ENCODE data around the gene RNF121. TPM values are rescaled to one million over a fixed set of nuclear protein-coding genes. Genes with fewer than 3 reads are reported as not detected.

The RNF121 gene
- total and polyA plus RNA-seq, 2 of the 13 experiments (the other 11 are each of a cell fraction or from before 2014, with no cell fraction given) = 28.6 to 44.3 TPM

DNA sequence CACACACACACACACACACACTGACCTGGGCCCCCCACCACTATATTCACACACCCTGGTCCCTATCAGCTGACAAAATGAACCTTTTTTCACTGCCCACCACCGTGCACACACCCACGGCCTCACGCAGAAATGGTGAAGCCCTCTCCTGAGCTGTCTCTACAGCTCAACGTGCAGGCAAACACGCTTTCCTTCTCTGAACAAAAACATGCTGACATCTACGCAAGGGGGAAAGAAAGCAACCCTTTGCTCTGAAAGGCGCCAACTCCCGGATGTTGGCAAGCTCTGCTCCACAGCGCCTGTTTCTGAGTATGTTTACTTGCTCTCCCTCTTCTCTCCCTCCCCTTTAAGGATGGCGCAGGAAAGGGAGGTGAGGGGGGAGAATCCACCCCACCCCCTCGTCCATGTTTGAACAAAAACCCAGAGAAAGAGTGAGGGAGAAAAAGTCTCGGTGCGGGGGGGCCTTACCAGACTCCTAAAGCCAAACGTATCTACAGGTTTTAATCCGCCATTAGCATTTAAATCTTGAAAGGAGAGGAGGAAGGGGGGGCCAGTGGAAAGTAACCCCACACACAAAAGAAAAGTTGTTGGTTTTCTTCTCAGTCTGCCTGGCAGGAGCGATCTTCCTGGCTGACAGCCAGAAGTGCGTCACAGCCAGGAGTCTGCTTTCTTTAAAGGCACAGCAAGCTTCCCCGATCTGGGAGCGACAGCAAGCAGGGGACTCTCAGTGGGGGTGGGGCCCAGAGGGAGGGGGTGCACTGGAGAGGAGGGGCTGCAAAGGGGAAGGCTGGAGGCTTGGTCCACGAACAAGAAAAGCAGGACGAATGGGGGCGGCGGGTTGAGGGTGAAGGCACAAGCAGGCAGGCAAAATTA, 111.9 kb downstream of the RNF121 start (continued):
- peak; percentile 43; the same call in 1 of the 2 replicates for TF ChIP-seq FOXK1 (CRISPR knock-in tag; IDR thresholded peaks at IDR 0.05; ENCODE audit: borderline replicate concordance, low read depth)
- TF ChIP-seq ZNF878 (CRISPR knock-in tag; IDR thresholded peaks at IDR 0.05) = 0 out of 2 replicates have a peak, but pooled peaks have one; percentile 56
- peak; percentile 44; the same call in 1 of the 2 replicates for TF ChIP-seq MIER3 (CRISPR knock-in tag; IDR thresholded peaks at IDR 0.05; ENCODE audit: borderline replicate concordance)
- TF ChIP-seq FOXJ3 (CRISPR knock-in tag; IDR thresholded peaks at IDR 0.05; ENCODE audit: borderline replicate concordance) = no peak
- TF ChIP-seq, protein P1, sequence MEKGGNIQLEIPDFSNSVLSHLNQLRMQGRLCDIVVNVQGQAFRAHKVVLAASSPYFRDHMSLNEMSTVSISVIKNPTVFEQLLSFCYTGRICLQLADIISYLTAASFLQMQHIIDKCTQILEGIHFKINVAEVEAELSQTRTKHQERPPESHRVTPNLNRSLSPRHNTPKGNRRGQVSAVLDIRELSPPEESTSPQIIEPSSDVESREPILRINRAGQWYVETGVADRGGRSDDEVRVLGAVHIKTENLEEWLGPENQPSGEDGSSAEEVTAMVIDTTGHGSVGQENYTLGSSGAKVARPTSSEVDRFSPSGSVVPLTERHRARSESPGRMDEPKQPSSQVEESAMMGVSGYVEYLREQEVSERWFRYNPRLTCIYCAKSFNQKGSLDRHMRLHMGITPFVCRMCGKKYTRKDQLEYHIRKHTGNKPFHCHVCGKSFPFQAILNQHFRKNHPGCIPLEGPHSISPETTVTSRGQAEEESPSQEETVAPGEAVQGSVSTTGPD (CRISPR knock-in tag; IDR thresholded peaks at IDR 0.05) = no peak
- TF ChIP-seq TEAD3 (CRISPR knock-in tag; optimal IDR thresholded peaks at IDR 0.05; ENCODE audit: borderline replicate concordance) = peak; percentile 39
- no peak for TF ChIP-seq TARDBP (CRISPR knock-in tag; IDR thresholded peaks at IDR 0.05)
- TF ChIP-seq ZNF644 (CRISPR knock-in tag; IDR thresholded peaks at IDR 0.05; ENCODE audit: low read depth) = no peak
- TF ChIP-seq ELF1 (CRISPR knock-in tag; IDR thresholded peaks at IDR 0.05) = peak; percentile 64
- TF ChIP-seq, protein P2, sequence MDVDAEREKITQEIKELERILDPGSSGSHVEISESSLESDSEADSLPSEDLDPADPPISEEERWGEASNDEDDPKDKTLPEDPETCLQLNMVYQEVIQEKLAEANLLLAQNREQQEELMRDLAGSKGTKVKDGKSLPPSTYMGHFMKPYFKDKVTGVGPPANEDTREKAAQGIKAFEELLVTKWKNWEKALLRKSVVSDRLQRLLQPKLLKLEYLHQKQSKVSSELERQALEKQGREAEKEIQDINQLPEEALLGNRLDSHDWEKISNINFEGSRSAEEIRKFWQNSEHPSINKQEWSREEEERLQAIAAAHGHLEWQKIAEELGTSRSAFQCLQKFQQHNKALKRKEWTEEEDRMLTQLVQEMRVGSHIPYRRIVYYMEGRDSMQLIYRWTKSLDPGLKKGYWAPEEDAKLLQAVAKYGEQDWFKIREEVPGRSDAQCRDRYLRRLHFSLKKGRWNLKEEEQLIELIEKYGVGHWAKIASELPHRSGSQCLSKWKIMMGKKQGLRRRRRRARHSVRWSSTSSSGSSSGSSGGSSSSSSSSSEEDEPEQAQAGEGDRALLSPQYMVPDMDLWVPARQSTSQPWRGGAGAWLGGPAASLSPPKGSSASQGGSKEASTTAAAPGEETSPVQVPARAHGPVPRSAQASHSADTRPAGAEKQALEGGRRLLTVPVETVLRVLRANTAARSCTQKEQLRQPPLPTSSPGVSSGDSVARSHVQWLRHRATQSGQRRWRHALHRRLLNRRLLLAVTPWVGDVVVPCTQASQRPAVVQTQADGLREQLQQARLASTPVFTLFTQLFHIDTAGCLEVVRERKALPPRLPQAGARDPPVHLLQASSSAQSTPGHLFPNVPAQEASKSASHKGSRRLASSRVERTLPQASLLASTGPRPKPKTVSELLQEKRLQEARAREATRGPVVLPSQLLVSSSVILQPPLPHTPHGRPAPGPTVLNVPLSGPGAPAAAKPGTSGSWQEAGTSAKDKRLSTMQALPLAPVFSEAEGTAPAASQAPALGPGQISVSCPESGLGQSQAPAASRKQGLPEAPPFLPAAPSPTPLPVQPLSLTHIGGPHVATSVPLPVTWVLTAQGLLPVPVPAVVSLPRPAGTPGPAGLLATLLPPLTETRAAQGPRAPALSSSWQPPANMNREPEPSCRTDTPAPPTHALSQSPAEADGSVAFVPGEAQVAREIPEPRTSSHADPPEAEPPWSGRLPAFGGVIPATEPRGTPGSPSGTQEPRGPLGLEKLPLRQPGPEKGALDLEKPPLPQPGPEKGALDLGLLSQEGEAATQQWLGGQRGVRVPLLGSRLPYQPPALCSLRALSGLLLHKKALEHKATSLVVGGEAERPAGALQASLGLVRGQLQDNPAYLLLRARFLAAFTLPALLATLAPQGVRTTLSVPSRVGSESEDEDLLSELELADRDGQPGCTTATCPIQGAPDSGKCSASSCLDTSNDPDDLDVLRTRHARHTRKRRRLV (CRISPR knock-in tag; IDR thresholded peaks at IDR 0.05) = no peak
- peak; percentile 68; the same call in 1 of the 2 replicates for TF ChIP-seq ZNF563 (CRISPR knock-in tag; IDR thresholded peaks at IDR 0.05)
- 0 out of 2 replicates have a peak, but pooled peaks have one; percentile 21 for TF ChIP-seq SRY (CRISPR knock-in tag; IDR thresholded peaks at IDR 0.05)
- TF ChIP-seq HDAC2 (CRISPR knock-in tag; IDR thresholded peaks at IDR 0.05) = peak; percentile 84; the same call in 1 of the 2 replicates
- peak; percentile 38; the same call in 1 of the 2 replicates for TF ChIP-seq GABPB1 (CRISPR knock-in tag; IDR thresholded peaks at IDR 0.05)
- peak; percentile 56; the same call in 1 of the 2 replicates for TF ChIP-seq RFXAP (CRISPR knock-in tag; IDR thresholded peaks at IDR 0.05; ENCODE audit: borderline replicate concordance)
- TF ChIP-seq KMT2A (CRISPR knock-in tag; IDR thresholded peaks at IDR 0.05) = peak; percentile 51; the same call in 1 of the 2 replicates
- TF ChIP-seq, protein P3, sequence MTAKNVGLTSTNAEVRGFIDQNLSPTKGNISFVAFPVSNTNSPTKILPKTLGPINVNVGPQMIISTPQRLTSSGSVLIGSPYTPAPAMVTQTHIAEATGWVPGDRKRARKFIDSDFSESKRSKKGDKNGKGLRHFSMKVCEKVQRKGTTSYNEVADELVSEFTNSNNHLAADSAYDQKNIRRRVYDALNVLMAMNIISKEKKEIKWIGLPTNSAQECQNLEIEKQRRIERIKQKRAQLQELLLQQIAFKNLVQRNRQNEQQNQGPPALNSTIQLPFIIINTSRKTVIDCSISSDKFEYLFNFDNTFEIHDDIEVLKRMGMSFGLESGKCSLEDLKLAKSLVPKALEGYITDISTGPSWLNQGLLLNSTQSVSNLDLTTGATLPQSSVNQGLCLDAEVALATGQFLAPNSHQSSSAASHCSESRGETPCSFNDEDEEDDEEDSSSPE (CRISPR knock-in tag; IDR thresholded peaks at IDR 0.05) = peak; percentile 68; the same call in 1 of the 2 replicates
- no peak for TF ChIP-seq ADNP (CRISPR knock-in tag; IDR thresholded peaks at IDR 0.05)
- TF ChIP-seq, protein P4, sequence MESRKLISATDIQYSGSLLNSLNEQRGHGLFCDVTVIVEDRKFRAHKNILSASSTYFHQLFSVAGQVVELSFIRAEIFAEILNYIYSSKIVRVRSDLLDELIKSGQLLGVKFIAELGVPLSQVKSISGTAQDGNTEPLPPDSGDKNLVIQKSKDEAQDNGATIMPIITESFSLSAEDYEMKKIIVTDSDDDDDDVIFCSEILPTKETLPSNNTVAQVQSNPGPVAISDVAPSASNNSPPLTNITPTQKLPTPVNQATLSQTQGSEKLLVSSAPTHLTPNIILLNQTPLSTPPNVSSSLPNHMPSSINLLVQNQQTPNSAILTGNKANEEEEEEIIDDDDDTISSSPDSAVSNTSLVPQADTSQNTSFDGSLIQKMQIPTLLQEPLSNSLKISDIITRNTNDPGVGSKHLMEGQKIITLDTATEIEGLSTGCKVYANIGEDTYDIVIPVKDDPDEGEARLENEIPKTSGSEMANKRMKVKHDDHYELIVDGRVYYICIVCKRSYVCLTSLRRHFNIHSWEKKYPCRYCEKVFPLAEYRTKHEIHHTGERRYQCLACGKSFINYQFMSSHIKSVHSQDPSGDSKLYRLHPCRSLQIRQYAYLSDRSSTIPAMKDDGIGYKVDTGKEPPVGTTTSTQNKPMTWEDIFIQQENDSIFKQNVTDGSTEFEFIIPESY (CRISPR knock-in tag; IDR thresholded peaks at IDR 0.05) = no peak; the same call in 1 of the 2 replicates
- TF ChIP-seq MLLT10 (CRISPR knock-in tag; IDR thresholded peaks at IDR 0.05) = no peak

Data from HepG2 (cell line).